ENCODE measurements around the gene TMEM179B. TPM values are rescaled to one million over a fixed set of nuclear protein-coding genes. Genes with fewer than 3 reads are reported as not detected.
"Not testable (repeated sequence)": the region's sequence is repeated elsewhere in the genome, so short reads cannot be mapped to it uniquely, and the experiment has no call there.

The TMEM179B gene
- total and polyA plus RNA-seq, 2 donors (not counting 1 experiment from before 2014, with no cell fraction given): 41.9 to 69.5 TPM

DNA sequence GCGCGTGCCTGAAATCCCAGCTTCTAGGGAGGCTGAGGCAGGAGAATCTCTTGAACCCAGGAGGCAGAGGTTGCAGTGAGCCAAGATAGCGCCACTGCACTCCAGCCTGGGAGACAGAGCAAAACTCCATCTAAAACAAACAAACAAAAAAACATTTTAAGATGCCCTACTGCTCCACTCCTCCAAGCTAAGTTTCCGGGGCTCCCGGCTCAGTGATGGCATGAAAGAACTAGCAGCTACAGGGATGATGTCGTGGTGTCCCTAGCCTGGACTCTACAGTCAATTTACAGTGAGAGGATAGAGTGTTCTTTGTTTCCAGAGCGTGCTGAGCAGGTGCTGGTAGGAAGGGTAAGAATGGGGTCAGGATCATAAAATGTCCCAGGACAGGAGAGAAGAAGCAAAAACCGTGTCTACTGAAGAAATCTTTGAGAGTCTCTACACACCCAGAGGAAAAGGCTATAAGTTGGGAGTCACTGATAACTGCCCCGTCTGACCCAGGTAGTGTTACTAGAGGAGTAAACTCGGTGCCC is 32.1 kb upstream of the TMEM179B start:
- H2AFZ ChIP-seq (ENCODE audit: low read length): no peak overlapping the region
- TF ChIP-seq EZH2 (IDR thresholded peaks at IDR 0.05; ENCODE audit: low read length, missing control alignments): no peak
- TF ChIP-seq, protein P1, sequence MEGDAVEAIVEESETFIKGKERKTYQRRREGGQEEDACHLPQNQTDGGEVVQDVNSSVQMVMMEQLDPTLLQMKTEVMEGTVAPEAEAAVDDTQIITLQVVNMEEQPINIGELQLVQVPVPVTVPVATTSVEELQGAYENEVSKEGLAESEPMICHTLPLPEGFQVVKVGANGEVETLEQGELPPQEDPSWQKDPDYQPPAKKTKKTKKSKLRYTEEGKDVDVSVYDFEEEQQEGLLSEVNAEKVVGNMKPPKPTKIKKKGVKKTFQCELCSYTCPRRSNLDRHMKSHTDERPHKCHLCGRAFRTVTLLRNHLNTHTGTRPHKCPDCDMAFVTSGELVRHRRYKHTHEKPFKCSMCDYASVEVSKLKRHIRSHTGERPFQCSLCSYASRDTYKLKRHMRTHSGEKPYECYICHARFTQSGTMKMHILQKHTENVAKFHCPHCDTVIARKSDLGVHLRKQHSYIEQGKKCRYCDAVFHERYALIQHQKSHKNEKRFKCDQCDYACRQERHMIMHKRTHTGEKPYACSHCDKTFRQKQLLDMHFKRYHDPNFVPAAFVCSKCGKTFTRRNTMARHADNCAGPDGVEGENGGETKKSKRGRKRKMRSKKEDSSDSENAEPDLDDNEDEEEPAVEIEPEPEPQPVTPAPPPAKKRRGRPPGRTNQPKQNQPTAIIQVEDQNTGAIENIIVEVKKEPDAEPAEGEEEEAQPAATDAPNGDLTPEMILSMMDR (conservative IDR thresholded peaks at IDR 0.05 in 1 of 2, IDR thresholded peaks at IDR 0.05 in 1 of 2; ENCODE audit: low read depth in 1 of 2, low read length in 2 of 2): no peak

DNA sequence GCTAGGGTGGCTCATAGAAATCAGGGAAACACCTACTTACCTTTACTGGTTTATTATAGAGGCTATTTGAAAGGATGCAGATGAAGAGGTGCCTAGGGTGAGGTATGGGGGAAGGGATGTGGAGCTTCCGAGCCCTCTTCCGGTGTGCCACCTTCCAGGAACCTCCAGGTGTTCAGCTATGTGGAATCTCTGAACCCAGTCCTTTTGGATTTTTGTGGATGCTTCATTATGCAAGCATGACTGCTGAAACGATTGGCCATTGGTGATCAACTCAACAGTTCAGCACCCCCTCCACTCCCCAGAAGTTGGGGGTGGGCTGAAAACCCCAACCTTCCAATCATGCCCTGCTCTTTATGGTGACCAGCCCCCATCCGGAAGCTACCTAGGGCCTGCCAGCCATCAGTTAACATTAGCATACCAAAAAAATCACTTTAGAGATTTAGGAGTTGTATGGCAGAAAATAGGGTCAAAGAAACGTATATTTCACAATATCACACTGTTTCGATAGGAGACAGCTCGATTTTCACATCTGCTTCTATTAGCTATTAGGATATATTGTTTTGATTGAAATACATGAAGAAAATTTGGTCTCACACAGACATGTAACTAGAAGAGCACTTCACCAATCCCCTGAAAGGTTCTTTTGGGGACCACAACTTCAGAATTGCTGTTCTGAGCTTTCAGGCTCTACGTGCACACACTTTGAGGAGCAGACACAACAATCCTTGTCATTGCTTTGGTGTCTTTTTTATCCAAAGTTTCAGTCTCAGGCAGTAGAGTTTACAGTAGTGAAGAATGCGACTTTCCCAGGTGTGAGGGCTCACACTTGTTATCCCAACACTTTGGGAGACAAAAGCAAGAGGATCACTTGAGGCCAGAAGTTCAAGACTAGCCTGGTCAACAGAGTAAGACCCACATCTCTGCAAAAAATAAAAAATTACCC is 29.1 kb upstream of the TMEM179B start:
- H3K4me1 ChIP-seq (ENCODE audit: control insufficient read depth, extremely low read depth, insufficient read depth, low read length): no peaks in the 10 kb centered on the region
- H3K4me3 ChIP-seq (replicated peaks in 1 of 4; ENCODE audit: control extremely low read depth in 1 of 4, insufficient read depth in 1 of 4, low read depth in 3 of 4, low read length in 4 of 4): no peak overlapping the region
- no peaks in the 10 kb centered on the region for H3K27me3 ChIP-seq (ENCODE audit: control insufficient read depth, insufficient read depth, low read length)
- H3K36me3 ChIP-seq (ENCODE audit: control insufficient read depth, insufficient read depth, low read length): no peaks in the 10 kb centered on the region
- TF ChIP-seq, protein P1 (conservative IDR thresholded peaks at IDR 0.05 in 1 of 2, IDR thresholded peaks at IDR 0.05 in 1 of 2; ENCODE audit: low read depth in 1 of 2, low read length in 2 of 2): no peak
- no peak for TF ChIP-seq EZH2 (IDR thresholded peaks at IDR 0.05; ENCODE audit: low read length, missing control alignments)
- H3K4me2 ChIP-seq (ENCODE audit: extremely low read depth, insufficient read depth, low read length): no peak overlapping the region
- no peak overlapping the region for H3K27ac ChIP-seq (ENCODE audit: insufficient read depth, low read length)
- H2AFZ ChIP-seq (ENCODE audit: low read length): peak overlapping the region; percentile 26
- DNase-seq (ENCODE audit: low read depth in 2 of 2): no peak
- H3K9me3 ChIP-seq (ENCODE audit: control insufficient read depth, insufficient read depth, low read depth, low read length): no peaks in the 10 kb centered on the region
- H3K79me2 ChIP-seq (ENCODE audit: control insufficient read depth, insufficient read depth, low read length): peaks cover 8% of the 10 kb centered on the region
- H4K20me1 ChIP-seq (ENCODE audit: control insufficient read depth, extremely low read depth, insufficient read depth, low read length): no peaks in the 10 kb centered on the region
- no peak overlapping the region for H3K9ac ChIP-seq (ENCODE audit: insufficient read depth, low read length)

More for the DNA sequence above, 32.1 kb upstream of the TMEM179B start:
- H3K79me2 ChIP-seq (ENCODE audit: control insufficient read depth, insufficient read depth, low read length): peaks cover 7% of the 10 kb centered on the region
- peaks cover 5% of the 10 kb centered on the region for H3K36me3 ChIP-seq (ENCODE audit: control insufficient read depth, insufficient read depth, low read length)
- no peak overlapping the region for H3K27ac ChIP-seq (ENCODE audit: insufficient read depth, low read length)
- H3K9ac ChIP-seq (ENCODE audit: insufficient read depth, low read length): no peak overlapping the region
- H3K4me1 ChIP-seq (ENCODE audit: control insufficient read depth, extremely low read depth, insufficient read depth, low read length): no peaks in the 10 kb centered on the region
- H3K9me3 ChIP-seq (ENCODE audit: control insufficient read depth, insufficient read depth, low read depth, low read length): no peaks in the 10 kb centered on the region
- no peak for DNase-seq (ENCODE audit: low read depth in 2 of 2)
- H4K20me1 ChIP-seq (ENCODE audit: control insufficient read depth, extremely low read depth, insufficient read depth, low read length): no peaks in the 10 kb centered on the region
- no peaks in the 10 kb centered on the region for H3K27me3 ChIP-seq (ENCODE audit: control insufficient read depth, insufficient read depth, low read length)
- H3K4me2 ChIP-seq (ENCODE audit: extremely low read depth, insufficient read depth, low read length): no peak overlapping the region
- no peak overlapping the region for H3K4me3 ChIP-seq (replicated peaks in 1 of 4; ENCODE audit: control extremely low read depth in 1 of 4, insufficient read depth in 1 of 4, low read depth in 3 of 4, low read length in 4 of 4)

DNA sequence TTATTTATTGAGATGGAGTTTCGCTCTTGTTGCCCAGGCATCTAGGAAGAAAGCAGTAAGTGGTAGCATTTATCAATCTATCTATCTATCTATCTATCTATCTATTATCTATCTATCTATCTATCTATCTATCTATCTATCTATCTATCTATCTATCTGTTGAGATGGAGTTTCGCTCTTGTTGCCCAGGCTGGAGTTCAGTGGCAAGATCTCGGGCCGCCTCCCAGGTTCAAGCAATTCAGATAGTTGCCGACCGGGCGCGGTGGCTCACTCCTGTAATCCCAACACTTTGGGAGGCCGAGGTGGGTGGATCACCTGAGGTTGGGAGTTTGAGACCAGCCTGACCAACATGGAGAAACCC is 26.4 kb upstream of the TMEM179B start:
- DNase-seq (ENCODE audit: low read depth in 2 of 2); H2AFZ ChIP-seq (ENCODE audit: low read length): not testable (repeated sequence)

More for the DNA sequence above, 26.4 kb upstream of the TMEM179B start:
- H4K20me1 ChIP-seq (ENCODE audit: control insufficient read depth, extremely low read depth, insufficient read depth, low read length); H3K36me3 ChIP-seq (ENCODE audit: control insufficient read depth, insufficient read depth, low read length); H3K27ac ChIP-seq (ENCODE audit: insufficient read depth, low read length); H3K9me3 ChIP-seq (ENCODE audit: control insufficient read depth, insufficient read depth, low read depth, low read length); H3K4me2 ChIP-seq (ENCODE audit: extremely low read depth, insufficient read depth, low read length); H3K9ac ChIP-seq (ENCODE audit: insufficient read depth, low read length); H3K79me2 ChIP-seq (ENCODE audit: control insufficient read depth, insufficient read depth, low read length); H3K27me3 ChIP-seq (ENCODE audit: control insufficient read depth, insufficient read depth, low read length); H3K4me1 ChIP-seq (ENCODE audit: control insufficient read depth, extremely low read depth, insufficient read depth, low read length): not testable (repeated sequence)
- H3K4me3 ChIP-seq (replicated peaks in 1 of 4; ENCODE audit: control extremely low read depth in 1 of 4, insufficient read depth in 1 of 4, low read depth in 3 of 4, low read length in 4 of 4): peak overlapping the region in 1 of 4 experiments; percentile 89

All from fibroblast of lung (primary cell).